HG03520 (cell line): Measurements from ENCODE around the gene GPATCH2.

Source experiments
- ATAC-seq: cut with Tn5 transposase; IDR thresholded peaks from one replicate; pipeline ENCODE4 v1.9.1; 2021; ENCODE audit warnings: mild to moderate bottlenecking, moderate library complexity; ENCODE audit not compliant: unreplicated experiment

Gene GPATCH2

GRCh38 chr1:217630711-217631591 lies at the start of gene GPATCH2, which contains the start of gene SPATA17:
Gene GPATCH2, minus strand, starts transcription at chr1:217631090. Its CDS starts 119 bp downstream, at chr1:217630971.
Gene SPATA17, plus strand, starts transcription at chr1:217631344. Its CDS starts 35 bp downstream, at chr1:217631379.
- peak; percentile 95 for ATAC-seq

DNA sequence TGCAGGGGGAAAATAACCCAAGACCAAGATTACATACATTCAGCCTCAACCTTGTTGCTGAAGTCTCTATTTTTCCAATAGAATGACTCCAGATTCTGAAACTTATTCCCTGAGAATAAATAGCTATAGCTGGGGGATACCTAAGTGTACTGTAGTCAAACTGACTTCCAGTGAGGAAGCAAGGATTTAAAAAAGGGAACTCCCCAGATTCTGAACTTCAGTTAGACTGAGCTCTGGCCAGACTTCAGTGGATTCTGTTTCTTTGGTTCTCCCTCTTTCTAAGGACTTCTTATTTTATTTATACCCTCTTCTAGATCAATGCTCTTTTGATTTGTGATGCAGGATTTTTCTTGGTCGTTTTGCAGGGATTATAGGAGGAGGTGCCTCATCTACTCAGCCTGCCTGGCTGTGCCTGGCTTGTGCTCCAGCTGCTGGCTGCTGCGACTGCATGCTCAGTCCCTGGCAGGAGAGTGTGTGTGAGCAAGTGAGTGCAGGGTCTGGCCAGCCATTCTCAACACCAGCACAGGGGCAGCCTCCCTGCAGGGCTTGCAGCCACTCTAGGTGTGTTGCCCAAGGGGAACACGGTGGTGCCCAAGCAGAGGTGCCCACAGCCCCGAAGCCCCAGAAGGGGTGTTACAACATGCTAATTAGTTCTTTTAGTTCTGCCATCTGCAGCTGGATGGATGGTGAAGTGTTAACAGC lies 43.3 kb upstream of the GPATCH2 start:
- ATAC-seq, result no peak

- ATAC-seq, result peak; percentile 69
Observed at GRCh38 chr1:217673387-217673786, 42.5 kb upstream of the GPATCH2 start.

- no peak for ATAC-seq
Observed at GRCh38 chr1:217668351-217668940, 37.6 kb upstream of the GPATCH2 start.

- ATAC-seq, result no peak
Observed at GRCh38 chr1:217661407-217661806, 30.5 kb upstream of the GPATCH2 start.

GRCh38 chr1:217660353-217661062 lies 29.6 kb upstream of the GPATCH2 start:
- peak; percentile 62 for ATAC-seq

DNA sequence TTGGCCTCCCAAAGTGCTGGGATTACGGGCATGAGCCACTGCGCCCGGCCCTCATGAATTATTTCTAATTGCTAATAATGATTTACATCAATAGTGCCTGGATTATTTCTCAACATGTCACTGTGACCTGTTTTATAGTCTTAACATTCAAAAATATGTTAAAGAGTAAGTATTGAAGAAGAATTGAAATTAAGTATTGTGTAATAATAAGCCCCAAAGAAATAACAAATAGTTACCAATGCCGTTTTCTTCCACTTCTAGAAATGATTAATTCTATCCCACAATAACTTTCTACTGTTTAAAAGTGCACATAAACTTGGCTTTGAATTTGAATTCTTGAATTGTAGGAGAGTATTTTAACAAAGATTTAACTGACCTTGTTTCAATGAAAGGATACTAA lies 19.8 kb upstream of the GPATCH2 start:
- no peak for ATAC-seq

DNA sequence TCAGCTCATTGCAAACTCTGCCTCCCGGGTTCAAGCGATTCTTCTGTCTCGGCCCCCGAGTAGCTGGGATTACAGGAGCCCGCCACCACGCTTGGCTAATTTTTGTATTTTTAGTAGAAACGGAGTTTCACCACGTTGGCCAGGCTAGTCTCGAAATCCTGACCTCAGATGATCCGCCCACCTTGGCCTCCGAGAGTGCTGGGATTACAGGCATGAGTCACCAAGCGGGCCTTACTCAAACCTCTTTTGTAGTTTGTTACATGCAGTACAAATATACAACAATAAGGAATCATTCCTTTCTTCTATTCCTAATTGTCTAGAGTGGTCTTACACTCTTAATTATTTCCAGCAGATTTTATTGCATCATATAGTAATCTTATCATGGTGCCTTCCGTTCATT lies 16.9 kb upstream of the GPATCH2 start:
- no peak for ATAC-seq

DNA sequence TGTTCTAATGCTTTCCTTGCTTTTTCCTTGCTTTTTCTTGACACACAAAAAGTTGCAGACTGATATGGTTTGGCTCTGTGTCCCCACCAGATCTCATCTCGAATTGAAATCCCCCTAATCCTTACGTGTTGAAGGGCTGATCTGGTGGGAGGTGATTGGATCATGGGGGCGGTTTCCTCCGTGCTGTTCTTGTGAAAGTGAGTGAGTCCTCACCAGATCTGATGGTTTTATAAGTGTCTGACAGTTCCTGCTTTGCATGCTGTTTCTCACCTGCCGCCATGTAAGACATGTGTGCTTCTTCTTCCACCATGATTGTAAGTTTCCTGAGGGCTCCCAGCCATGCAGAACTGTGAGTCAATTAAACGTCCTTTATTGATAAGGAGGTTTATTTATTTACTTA lies 11.6 kb upstream of the GPATCH2 start:
- no peak for ATAC-seq

DNA sequence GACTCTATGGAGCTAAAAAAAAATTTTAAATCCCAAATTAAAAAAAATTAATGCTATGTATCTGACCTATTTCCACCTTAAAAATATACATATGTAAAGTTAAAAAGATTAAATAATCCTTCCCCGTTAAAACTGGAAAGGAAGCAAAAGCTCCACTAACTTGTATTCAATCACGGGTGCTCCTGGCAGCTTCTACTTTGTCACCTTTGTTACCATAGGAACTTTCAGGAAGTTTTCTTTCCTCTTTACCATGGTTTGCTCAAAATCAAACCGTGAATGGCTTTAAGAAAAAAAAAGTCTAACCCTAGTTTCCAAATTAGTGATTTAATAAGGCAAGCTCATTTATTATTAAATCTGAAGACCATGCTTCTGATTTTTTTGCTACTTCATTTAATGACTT lies 3.5 kb downstream of the GPATCH2 start:
- no peak for ATAC-seq

DNA sequence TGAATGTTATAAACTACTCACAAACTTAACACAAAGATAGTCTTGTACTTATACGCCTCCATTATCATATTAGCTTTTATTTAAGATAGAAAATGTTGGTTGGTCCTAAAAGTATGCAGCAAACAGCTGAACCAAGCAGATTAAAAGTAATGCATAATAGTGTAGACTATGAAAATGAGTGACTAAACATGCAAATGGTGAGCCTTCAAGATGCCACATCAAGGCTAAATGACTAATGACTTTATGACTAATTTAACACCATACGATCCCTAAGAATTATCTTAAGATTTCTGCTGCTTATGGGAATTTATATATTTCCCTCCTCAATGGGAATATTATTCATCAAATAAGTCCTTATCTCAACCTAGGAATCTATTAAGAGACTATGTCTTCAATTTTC lies 4.6 kb downstream of the GPATCH2 start:
- ATAC-seq, result no peak

DNA sequence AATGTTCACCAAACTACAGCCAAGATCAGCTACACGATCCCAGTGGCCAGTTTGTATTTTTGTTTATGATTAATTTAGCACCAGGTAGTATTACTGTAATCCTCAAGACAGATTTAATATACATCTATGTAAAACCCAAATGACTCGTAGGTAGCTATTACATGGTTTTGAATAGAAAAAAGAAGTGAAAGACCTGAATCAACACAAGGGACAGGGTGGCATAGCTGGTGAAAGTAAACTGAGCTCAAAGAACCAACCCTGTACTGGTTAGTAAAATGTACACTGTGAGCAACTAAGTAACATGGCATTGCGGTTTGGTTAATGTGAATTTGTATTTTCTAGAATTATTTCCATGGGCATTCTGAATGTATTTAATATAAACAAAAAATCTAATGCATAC lies 8.8 kb downstream of the GPATCH2 start:
- ATAC-seq, result no peak

DNA sequence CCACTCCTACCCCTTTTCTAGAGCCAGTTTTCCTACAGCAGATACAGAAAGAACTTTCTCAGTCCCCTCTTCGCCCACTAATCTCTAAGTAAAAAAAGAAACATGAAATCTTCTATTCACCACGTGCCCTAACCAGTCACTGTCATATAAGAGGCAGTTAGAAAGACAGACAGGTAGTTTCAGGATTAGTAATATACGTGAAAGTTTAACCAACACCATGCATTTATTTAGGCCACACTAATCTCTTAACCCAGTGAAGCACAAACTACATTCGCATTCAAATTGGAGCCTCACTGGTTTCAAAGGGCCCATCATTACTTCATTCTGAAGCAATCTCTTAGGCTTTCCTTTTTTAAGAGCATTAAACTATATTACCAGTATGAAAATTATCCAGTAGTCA lies 10.1 kb downstream of the GPATCH2 start:
- ATAC-seq, result peak; percentile 100

GRCh38 chr1:217617126-217617525 lies 13.8 kb downstream of the GPATCH2 start:
- ATAC-seq, result no peak

DNA sequence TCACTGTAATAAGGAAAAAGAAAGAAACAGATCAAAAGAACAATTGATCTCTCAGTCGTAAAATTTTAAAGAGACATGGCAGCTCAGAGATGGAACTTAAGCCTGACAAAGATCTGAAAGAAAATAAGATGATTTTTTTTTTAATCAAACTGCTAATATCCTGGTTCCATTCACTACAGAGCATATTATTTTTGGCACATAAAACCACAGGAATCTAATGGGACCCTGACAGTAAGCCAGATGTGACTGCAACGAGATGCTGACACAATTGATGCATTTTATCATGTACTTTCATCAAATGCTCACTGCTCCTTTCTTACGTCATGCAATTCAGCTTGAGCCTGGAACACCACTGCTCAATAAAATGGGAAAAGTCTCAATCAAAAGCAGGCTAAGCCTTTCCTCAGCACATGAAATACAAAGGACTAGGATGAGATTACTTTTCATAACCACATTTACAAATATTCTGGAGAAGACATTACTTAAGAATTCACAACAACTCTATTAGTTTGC lies 16.6 kb downstream of the GPATCH2 start:
- ATAC-seq, result no peak

DNA sequence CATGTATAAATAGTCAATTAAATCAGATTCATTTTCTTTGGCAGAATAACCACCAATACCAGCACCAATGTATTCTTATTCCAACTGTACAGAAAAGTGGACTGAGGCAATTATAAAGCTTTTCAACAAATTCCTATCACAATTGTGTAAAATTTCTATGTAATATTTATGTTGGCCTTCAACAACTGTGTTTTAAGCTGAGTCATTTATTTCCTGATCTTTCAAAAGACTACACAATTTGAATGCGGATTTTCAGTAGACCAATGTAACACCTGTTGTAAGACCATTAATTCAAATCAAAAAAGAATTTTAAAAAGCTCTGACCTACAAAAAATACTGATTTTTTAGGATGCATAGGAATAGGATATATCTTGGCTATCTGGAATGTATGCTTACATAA lies 25.5 kb downstream of the GPATCH2 start:
- ATAC-seq, result no peak

GRCh38 chr1:217602380-217602779 lies 28.5 kb downstream of the GPATCH2 start:
- no peak for ATAC-seq

DNA sequence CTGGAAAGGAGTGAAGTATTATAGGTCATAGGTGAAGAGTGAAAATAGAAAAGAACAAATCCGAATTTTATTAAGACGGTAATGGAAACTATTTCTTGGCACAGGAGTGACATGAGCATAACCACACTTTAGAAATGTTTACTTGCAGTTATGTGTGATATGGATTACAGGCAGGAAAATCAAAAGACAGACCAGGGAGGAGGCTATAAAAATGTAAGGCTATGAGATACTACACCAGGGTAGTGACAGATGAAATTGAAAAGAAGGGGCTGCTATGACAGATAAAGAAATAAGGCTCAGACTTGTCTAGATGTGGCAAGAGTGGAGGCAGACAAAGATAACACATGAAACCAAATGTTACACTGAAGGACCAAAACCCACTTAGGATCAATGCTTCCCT lies 31.7 kb downstream of the GPATCH2 start:
- no peak for ATAC-seq

DNA sequence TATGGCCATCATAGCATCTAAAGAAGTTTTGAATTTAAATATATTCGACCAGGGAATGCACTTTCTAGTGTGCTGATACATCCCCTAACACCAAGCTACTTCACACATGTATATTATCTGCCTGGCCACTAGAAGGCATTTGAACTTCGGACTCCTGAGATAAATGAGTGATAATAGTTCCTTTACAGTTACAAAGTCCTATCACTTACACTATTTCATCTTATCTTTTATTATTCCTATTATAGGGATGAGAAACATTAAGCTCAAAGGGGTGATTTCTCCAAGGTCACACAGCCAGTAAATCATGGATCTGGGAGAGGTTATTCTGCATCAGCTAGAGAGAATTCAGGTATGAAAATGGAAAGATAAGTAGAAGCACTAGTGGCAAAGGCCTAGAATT lies 40.3 kb downstream of the GPATCH2 start:
- ATAC-seq, result no peak

DNA sequence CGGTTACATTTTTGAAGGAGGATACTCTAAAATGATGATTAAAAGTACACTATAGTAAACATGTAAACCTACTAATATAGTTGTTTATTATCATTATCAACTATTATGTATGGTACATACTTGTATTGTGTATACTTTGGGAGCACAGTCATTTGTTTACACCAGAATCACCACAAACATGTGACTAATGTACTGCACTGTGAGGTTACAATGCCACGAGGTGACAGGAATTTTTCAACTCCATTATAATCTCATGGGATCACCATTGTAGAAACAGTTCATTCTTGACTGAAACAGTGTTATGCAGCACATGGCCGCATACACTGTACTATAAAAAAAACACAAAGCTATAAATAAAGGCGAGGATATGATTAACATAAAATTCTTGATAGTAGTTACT lies 44.3 kb downstream of the GPATCH2 start:
- ATAC-seq, result no peak

DNA sequence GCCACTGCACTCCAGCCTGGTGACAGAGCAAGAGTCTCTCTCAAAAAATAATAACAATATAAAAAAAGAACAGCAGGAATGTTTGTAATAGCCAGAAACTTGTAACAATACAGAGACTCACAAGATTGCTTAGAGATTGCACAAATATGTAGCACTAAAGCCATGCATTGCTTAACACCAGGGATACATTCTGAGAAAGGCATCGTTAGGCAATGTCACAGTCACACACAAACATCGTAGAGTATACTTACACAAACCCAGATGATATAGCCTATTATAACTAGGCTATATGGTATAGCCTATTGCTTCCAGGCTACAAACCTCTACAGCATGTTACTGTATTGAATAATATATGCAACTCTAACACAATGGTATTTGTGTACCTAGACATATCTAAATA lies 45.3 kb downstream of the GPATCH2 start:
- ATAC-seq, result no peak
